Measurements from ENCODE around the gene CNIH2. TPM values are rescaled to one million over a fixed set of nuclear protein-coding genes. Genes with fewer than 3 reads are reported as not detected.

The CNIH2 gene
- total RNA-seq, 4 donors from 2014 or later = not detected

- TF ChIP-seq POLR2A (IDR thresholded peaks at IDR 0.05) = no peak
- Histone ChIP-seq H3K9me3 (no peaks in the 10 kb centered on the region), H3K36me3 (no peaks in the 10 kb centered on the region), H3K27me3 (peaks cover 0 to 10% of the 10 kb centered on the region in 2 donors), H3K4me3 (no peak overlapping the region), H3K27ac (no peak overlapping the region), H3K4me1 (peaks cover 0 to 16% (median 12%) of the 10 kb centered on the region in 4 donors)
- DNase-seq = no peak
Observed at GRCh38 chr11:66293352-66293751, 15.4 kb downstream of the CNIH2 start.

GRCh38 chr11:66293777-66294625 lies 16.0 kb downstream of the CNIH2 start:
- H3K27ac ChIP-seq = no peak overlapping the region
- peaks cover 0 to 14% (median 11%) of the 10 kb centered on the region in 4 donors for H3K4me1 ChIP-seq
- no peak overlapping the region for H3K4me3 ChIP-seq
- no peaks in the 10 kb centered on the region for H3K9me3 ChIP-seq
- peaks cover 0 to 10% of the 10 kb centered on the region in 2 donors for H3K27me3 ChIP-seq
- TF ChIP-seq, protein P1, sequence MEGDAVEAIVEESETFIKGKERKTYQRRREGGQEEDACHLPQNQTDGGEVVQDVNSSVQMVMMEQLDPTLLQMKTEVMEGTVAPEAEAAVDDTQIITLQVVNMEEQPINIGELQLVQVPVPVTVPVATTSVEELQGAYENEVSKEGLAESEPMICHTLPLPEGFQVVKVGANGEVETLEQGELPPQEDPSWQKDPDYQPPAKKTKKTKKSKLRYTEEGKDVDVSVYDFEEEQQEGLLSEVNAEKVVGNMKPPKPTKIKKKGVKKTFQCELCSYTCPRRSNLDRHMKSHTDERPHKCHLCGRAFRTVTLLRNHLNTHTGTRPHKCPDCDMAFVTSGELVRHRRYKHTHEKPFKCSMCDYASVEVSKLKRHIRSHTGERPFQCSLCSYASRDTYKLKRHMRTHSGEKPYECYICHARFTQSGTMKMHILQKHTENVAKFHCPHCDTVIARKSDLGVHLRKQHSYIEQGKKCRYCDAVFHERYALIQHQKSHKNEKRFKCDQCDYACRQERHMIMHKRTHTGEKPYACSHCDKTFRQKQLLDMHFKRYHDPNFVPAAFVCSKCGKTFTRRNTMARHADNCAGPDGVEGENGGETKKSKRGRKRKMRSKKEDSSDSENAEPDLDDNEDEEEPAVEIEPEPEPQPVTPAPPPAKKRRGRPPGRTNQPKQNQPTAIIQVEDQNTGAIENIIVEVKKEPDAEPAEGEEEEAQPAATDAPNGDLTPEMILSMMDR (IDR thresholded peaks at IDR 0.05) = no peak
- no peak for TF ChIP-seq POLR2A (IDR thresholded peaks at IDR 0.05)
- no peak for DNase-seq
- H3K36me3 ChIP-seq = no peaks in the 10 kb centered on the region

DNA sequence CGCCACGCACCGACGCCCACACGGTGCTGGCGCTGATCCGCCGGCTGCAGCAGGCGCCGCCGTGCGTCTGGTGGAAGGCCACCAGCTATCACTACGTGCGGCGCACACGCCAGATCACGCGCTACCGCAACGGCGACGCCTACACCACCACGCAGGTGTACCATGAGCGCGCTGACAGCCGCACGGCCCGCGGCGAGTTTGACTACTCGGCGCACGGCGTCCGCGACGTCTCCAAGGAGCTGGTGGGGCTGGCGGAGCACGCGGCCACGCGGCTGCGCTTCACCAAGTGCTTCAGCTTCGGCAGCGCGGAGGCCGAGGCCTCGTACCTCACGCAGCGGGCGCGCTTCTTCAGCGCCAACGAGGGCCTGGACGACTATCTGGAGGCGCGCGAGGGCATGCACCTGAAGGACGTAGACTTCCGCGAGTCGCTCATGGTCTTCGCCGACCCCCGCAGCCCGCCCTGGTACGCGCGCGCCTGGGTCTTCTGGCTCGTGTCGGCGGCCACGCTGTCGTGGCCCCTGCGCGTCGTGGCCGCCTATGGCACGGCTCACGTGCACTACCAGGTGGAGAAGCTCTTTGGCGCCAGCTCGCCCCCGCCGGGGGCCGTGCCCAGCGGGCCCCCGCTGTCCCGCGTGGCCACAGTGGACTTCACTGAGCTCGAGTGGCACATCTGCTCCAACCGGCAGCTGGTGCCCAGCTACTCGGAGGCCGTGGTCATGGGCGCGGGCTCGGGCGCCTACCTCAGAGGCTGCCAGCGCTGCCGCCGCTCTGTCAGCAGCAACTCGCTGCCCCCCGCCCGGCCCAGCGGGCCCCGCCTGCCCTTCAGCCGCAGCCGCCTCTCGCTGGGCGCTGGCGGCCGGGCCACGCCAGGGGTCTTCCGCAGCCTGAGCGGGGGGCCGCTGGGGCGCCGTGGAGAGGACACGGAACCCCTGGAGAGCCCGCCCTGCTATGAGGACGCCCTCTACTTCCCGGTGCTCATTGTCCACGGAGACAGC lies 16.9 kb downstream of the CNIH2 start:
- H3K27me3 ChIP-seq = peaks cover 0 to 10% of the 10 kb centered on the region in 2 donors
- H3K9me3 ChIP-seq = no peaks in the 10 kb centered on the region
- H3K4me3 ChIP-seq = no peak overlapping the region
- DNase-seq = no peak
- H3K36me3 ChIP-seq = no peaks in the 10 kb centered on the region
- H3K27ac ChIP-seq = no peak overlapping the region
- H3K4me1 ChIP-seq = peaks cover 0 to 10% (median 5%) of the 10 kb centered on the region in 4 donors
- TF ChIP-seq, protein P1 (IDR thresholded peaks at IDR 0.05) = no peak
- TF ChIP-seq POLR2A (IDR thresholded peaks at IDR 0.05) = no peak

DNA sequence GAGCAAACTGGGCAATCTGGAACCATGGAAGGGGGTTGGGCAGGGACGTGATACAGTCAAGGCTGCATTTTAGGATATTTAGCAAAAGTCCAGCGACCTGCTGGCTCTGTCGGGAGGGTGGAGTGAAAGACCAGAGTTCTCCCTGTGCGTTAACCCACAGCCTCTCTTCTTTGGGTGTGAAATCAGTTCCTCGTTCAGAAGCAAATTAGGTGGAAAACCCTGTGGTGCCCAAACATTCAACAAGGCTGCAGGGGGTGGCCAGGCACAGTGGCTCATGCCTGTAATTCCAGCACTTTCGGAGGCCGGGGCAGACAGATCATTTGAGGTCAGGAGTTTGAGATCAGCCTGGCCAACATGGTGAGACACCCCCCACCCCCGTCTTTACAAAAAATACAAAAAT lies 19.6 kb downstream of the CNIH2 start:
- Histone ChIP-seq H3K9me3 (no peaks in the 10 kb centered on the region), H3K27me3 (peaks cover 0 to 1% of the 10 kb centered on the region in 2 donors), H3K27ac (no peak overlapping the region), H3K4me3 (no peak overlapping the region), H3K4me1 (no peaks in the 10 kb centered on the region), H3K36me3 (no peaks in the 10 kb centered on the region)
- no peak for TF ChIP-seq POLR2A (IDR thresholded peaks at IDR 0.05)
- TF ChIP-seq, protein P1 (IDR thresholded peaks at IDR 0.05) = no peak
- no peak for DNase-seq

DNA sequence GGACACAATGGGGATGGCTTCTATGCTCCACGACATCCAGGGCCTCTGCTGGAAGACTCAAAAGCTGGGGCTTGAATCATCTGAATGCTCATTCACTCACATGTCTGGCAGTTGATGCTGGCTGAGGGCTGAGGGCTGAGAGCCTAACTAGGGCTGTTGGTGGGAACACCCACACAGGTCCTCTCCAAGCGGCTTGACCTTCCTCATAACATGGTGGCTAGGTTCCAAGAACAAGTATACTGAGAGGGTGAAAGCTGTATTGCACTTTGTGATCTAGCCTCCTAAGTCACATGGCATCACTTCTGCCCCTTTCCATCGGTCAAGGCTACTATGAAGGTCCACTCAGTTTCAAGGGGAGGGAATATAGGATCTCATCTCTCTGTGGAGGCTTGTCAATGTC lies 21.2 kb downstream of the CNIH2 start:
- Histone ChIP-seq H3K9me3 (no peaks in the 10 kb centered on the region), H3K4me1 (no peaks in the 10 kb centered on the region), H3K27me3 (no peaks in the 10 kb centered on the region), H3K27ac (no peak overlapping the region), H3K4me3 (no peak overlapping the region), H3K36me3 (no peaks in the 10 kb centered on the region)
- DNase-seq = no peak
- TF ChIP-seq POLR2A (IDR thresholded peaks at IDR 0.05) = no peak
- TF ChIP-seq, protein P1 (IDR thresholded peaks at IDR 0.05) = no peak

Data from Peyer's patch (tissue), 4 donors.